Activated T-helper 2 cell treated with anti-CD3 and anti-CD28 coated beads, Interferon-gamma antibody, Interleukin-2, Interleukin-4, amounts not matched to agents 10 μg/mL and 5 μg/mL and 100 μg/mL, durations not matched to agents 14 hours and 24 hours and 36 hours (primary cell): ENCODE data around the gene RPS17. TPM values are rescaled to one million over a fixed set of nuclear protein-coding genes. Genes with fewer than 3 reads are reported as not detected.
"Not testable (repeated sequence)": the region's sequence is repeated elsewhere in the genome, so short reads cannot be mapped to it uniquely, and the experiment has no call there.

ENCODE experiments used
- DNase-seq: peaks from one replicate; pipeline ENCODE4 v3.0.0; 2021; ENCODE audit warnings: low spot score
- H3K27ac Mint-ChIP-seq: one replicate; pipeline ENCODE4 v1.8.0; 2021; ENCODE audit warnings: mixed read lengths
- H3K27me3 Mint-ChIP-seq: one replicate; pipeline ENCODE4 v1.8.0; 2021; ENCODE audit warnings: low read depth, mixed read lengths
- H3K36me3 Mint-ChIP-seq: one replicate; pipeline ENCODE4 v1.8.0; 2021; ENCODE audit warnings: low read depth, mixed read lengths
- H3K4me1 Mint-ChIP-seq: one replicate; pipeline ENCODE4 v1.8.0; 2021; ENCODE audit warnings: low read depth, mixed read lengths
- H3K4me3 Mint-ChIP-seq: one replicate; pipeline ENCODE4 v1.8.0; 2021; ENCODE audit warnings: low read depth, mild to moderate bottlenecking, moderate library complexity, mixed read lengths
- H3K9me3 Mint-ChIP-seq: one replicate; pipeline ENCODE4 v1.8.0; 2021; ENCODE audit warnings: mixed read lengths
- intact Hi-C: fragments of 100-400 bp; cut with micrococcal nuclease; formaldehyde crosslinking; loops from one replicate; pipeline ENCODE4 v1.15.1; 2023
- total RNA-seq: library from RNA; stranded (reverse); gene quantifications from 2 replicates; pipeline ENCODE4 v1.2.3, GENCODE V29; 2022

The RPS17 gene
- total RNA-seq, 1 donor from 2014 or later: 2,516 TPM

DNA sequence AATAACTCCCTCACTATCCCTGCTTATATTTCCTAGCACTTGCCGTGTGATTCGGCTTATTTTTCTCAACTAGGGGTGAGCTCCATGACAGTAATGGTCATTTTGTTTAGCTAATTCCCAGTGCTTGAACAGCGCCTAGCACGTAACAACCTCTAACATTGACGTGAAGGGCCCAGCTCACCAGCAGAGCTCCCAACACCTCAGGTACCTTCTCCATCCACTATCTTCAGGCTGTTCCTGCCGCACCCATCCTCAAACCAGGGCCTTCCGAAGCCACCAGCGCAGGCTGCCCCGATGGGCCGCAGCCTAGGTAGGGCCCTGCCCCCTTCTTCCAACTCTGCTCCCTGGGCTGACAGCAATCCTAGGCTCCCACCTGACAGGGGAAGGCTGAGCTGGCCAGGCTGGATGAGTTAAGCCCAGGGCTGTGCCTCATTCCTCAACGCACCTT, 751 bp upstream of the RPS17 start:
- no peak for DNase-seq
- H3K36me3 Mint-ChIP-seq: peaks cover 46% of the 10 kb centered on the region
- H3K9me3 Mint-ChIP-seq: no peaks in the 10 kb centered on the region
- H3K27me3 Mint-ChIP-seq: peaks cover 5% of the 10 kb centered on the region
- H3K27ac Mint-ChIP-seq: peak overlapping the region; percentile 88
- peak overlapping the region; percentile 95 for H3K4me3 Mint-ChIP-seq
- H3K4me1 Mint-ChIP-seq: peaks cover 21% of the 10 kb centered on the region
- intact Hi-C loops: loop anchor here (10.0 kb wide), 4 partner anchors 214 to 474 kb away; partner anchors contain the start of genes C15orf40 and RAMAC

DNA sequence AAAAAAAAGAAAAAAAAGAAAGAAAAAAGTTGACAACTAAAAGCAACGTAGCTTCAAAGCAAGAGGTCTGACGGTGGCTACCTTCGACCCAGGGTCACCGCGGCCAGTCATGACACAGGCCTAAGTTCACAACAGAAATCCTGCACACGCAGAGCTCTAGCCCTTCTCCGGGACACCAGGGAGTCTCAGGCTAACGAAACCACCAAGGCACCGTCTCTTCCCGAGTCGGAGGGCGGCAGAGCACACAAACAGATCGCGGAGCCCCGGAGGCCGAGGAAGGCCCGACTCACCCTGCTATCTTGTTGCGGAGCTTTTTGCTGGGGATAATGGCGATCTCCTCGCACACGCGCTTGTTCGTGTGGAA, 584 bp downstream of the RPS17 start:
- DNase-seq: no peak

DNA sequence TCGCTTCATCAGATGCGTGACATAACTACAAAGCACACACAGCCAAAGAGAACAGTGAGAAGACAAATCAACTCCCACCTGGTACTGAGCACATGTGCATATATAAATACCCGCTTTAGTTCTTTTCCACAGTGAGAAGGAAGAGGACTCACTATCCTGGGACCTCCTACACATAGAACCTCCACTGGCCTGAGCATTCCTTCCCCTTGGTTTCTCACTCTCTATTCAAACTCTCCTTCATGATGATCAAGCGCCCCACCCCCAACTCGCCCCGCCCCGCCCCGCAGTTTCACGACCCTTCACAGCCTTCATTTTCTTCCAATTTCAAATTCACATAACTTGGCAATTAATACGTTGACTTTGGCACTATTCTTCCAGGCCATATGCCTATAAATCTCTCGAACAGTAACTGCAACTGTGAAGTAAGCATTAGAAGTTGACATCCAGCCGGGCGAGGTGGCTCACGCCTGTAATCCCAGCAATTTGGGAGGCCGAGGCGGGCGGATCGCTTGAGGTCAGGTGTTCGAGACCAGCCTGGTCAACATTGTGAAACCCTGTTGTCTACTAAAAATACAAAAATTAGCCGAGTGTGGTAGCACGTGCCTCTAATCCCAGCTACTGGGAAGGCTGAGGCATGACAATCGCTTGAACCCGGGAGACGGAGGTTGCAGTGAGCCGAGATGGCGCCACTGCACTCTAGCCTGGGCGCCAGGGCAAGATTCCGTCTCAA, 1.1 kb downstream of the RPS17 start:
- no peak for DNase-seq
- intact Hi-C loops: no loop called here
- peaks cover 63% of the 10 kb centered on the region for H3K36me3 Mint-ChIP-seq
- H3K4me1 Mint-ChIP-seq: peaks cover 21% of the 10 kb centered on the region
- peak overlapping the region; percentile 95 for H3K4me3 Mint-ChIP-seq
- peak overlapping the region; percentile 88 for H3K27ac Mint-ChIP-seq
- no peaks in the 10 kb centered on the region for H3K9me3 Mint-ChIP-seq
- H3K27me3 Mint-ChIP-seq: no peaks in the 10 kb centered on the region

More for the DNA sequence above, 584 bp downstream of the RPS17 start:
- Mint-ChIP-seq H3K27ac (peak overlapping the region; percentile 88), H3K9me3 (no peaks in the 10 kb centered on the region), H3K4me1 (peaks cover 21% of the 10 kb centered on the region), H3K4me3 (peak overlapping the region; percentile 95), H3K36me3 (peaks cover 58% of the 10 kb centered on the region), H3K27me3 (no peaks in the 10 kb centered on the region)
- intact Hi-C loops: loop anchor here (10.0 kb wide), 4 partner anchors 215 to 475 kb away; partner anchors contain the start of genes C15orf40 and RAMAC

DNA sequence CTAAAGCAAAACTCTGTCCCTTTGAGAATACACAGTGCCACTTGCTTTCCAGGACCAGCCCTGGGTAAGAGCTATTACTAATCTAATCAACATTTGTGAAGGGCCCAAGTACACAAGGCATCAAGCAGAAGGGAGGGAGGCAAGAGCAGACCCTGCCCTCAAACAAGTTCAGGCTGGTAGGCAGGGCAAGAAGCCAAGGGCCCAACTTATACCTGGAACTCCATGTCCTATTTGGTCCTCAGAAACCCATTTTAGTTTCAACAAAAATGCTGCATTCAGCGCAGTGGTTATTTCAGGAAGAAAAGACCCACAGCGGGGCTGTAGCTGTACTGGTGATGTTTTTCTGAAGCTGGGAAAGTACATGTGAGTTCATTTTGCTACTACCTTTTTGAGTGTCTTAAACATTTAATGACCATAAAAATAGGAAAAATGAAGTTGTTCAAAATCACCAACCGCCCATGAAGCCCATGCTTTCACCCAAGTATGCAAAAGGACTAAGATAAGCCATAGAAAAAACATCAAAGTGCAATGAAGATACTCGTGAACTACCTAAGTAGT, 2.8 kb downstream of the RPS17 start:
- peaks cover 68% of the 10 kb centered on the region for H3K36me3 Mint-ChIP-seq
- peak overlapping the region; percentile 75 for H3K27ac Mint-ChIP-seq
- intact Hi-C loops: no loop called here
- DNase-seq: no peak
- no peaks in the 10 kb centered on the region for H3K27me3 Mint-ChIP-seq
- H3K4me1 Mint-ChIP-seq: peaks cover 18% of the 10 kb centered on the region
- H3K4me3 Mint-ChIP-seq: peak overlapping the region; percentile 95
- H3K9me3 Mint-ChIP-seq: no peaks in the 10 kb centered on the region

GRCh38 chr15:82536409-82537350, 3.6 kb downstream of the RPS17 start:
- Mint-ChIP-seq H3K4me3 (peak overlapping the region; percentile 95), H3K36me3 (peaks cover 68% of the 10 kb centered on the region), H3K27me3 (no peaks in the 10 kb centered on the region), H3K9me3 (no peaks in the 10 kb centered on the region), H3K27ac (peak overlapping the region; percentile 74), H3K4me1 (peaks cover 18% of the 10 kb centered on the region)
- intact Hi-C loops: no loop called here
- DNase-seq: no peak

GRCh38 chr15:82535566-82536408, 4.5 kb downstream of the RPS17 start:
- Mint-ChIP-seq H3K27me3 (no peaks in the 10 kb centered on the region), H3K27ac (peak overlapping the region; percentile 24), H3K4me3 (no peak overlapping the region), H3K36me3 (peaks cover 65% of the 10 kb centered on the region), H3K4me1 (peaks cover 15% of the 10 kb centered on the region), H3K9me3 (no peaks in the 10 kb centered on the region)
- no peak for DNase-seq
- intact Hi-C loops: no loop called here

DNA sequence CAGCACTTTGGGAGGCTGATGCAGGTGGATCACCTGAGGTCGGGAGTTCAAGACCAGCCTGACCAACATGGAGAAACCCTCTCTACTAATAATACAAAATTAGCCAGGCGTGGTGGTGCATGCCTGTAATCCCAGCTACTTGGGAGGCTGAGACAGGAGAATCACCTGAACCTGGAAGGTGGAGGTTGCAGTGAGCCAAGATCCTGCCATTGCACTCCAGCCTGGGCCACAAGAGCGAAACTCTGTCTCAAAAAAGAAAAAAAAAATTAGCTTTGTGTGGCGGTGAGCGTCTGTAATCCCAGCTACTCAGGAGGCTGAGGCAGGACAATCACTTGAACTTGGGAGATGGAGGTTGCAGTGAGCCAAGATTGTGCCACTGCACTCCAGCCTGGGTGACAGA, 5.1 kb downstream of the RPS17 start:
- intact Hi-C loops: not testable (repeated sequence)

DNA sequence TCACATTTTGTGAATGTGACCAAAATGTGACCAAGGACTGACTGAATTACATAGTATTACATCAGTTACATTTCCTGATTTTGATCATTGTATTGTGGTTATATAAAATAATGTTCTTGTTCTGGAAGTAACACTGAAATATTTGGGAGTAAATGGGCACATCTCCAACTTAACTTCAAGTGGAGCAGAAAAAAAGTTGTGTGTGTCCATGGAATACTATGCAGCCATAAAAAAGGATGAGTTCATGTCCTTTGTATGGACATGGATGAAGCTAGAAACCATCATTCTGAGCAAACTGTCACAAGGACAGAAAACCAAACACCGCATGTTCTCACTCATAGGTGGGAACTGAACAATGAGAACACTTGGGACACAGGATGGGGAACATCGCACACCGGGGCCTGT, 5.8 kb downstream of the RPS17 start:
- DNase-seq, H3K4me3 Mint-ChIP-seq, H3K27ac Mint-ChIP-seq, H3K27me3 Mint-ChIP-seq, intact Hi-C loops, H3K9me3 Mint-ChIP-seq: not testable (repeated sequence)
- Mint-ChIP-seq H3K4me1 (peaks cover 17% of the 10 kb centered on the region), H3K36me3 (peaks cover 57% of the 10 kb centered on the region)

More for the DNA sequence above, 5.1 kb downstream of the RPS17 start:
- H3K27ac Mint-ChIP-seq, H3K9me3 Mint-ChIP-seq, DNase-seq, H3K27me3 Mint-ChIP-seq, H3K4me3 Mint-ChIP-seq: not testable (repeated sequence)
- Mint-ChIP-seq H3K4me1 (peaks cover 17% of the 10 kb centered on the region), H3K36me3 (peaks cover 64% of the 10 kb centered on the region)

DNA sequence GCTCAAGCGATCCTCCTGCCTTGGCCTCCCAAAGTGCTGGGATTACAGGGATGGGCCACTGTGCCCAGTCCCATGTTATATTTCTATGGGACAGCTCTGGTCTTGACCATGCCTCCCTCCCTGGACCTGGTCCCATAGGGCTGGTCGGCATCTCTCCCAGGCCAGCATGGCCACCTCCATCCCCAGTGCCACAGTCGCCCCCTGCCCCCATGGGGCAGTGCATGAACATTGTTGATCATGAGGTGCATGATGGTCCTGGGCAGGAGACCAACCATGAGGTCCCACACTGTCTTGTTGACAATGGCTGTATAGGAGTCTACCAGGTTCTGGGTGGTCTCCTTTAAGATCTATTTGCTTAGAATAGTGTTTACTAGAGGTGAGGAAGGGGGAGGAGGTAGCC, 6.5 kb downstream of the RPS17 start:
- intact Hi-C loops: no loop called here
- Mint-ChIP-seq H3K36me3 (peaks cover 50% of the 10 kb centered on the region), H3K9me3 (no peaks in the 10 kb centered on the region), H3K27me3 (no peaks in the 10 kb centered on the region), H3K27ac (no peak overlapping the region), H3K4me1 (peaks cover 15% of the 10 kb centered on the region), H3K4me3 (no peak overlapping the region)
- DNase-seq: no peak

GRCh38 chr15:82532991-82533481, 7.2 kb downstream of the RPS17 start:
- DNase-seq: no peak
- no peak overlapping the region for H3K27ac Mint-ChIP-seq
- H3K4me1 Mint-ChIP-seq: peaks cover 13% of the 10 kb centered on the region

GRCh38 chr15:82532383-82532990, 7.8 kb downstream of the RPS17 start:
- no peak for DNase-seq
- H3K4me1 Mint-ChIP-seq: peaks cover 10% of the 10 kb centered on the region
- peaks cover 37% of the 10 kb centered on the region for H3K36me3 Mint-ChIP-seq
- no peaks in the 10 kb centered on the region for H3K9me3 Mint-ChIP-seq
- no peak overlapping the region for H3K27ac Mint-ChIP-seq
- peaks cover 3% of the 10 kb centered on the region for H3K27me3 Mint-ChIP-seq
- no peak overlapping the region for H3K4me3 Mint-ChIP-seq
- intact Hi-C loops: no loop called here

More at GRCh38 chr15:82532991-82533481, 7.2 kb downstream of the RPS17 start:
- Mint-ChIP-seq H3K36me3 (peaks cover 42% of the 10 kb centered on the region), H3K27me3 (peaks cover under 1% of the 10 kb centered on the region), H3K9me3 (no peaks in the 10 kb centered on the region), H3K4me3 (no peak overlapping the region)
- intact Hi-C loops: no loop called here
